K562 (cell line): Measurements from ENCODE around the gene CUL9. TPM values are rescaled to one million over a fixed set of nuclear protein-coding genes. Genes with fewer than 3 reads are reported as not detected.

Source experiments
- HDAC1 ChIP-seq, 2 experiments: fragments of 450-650 bp; IDR thresholded peaks; 2 replicates each; pipeline ENCODE4 v1.6.1; 2016 to 2017; ENCODE audit warnings: inconsistent platforms in 1 of 2, mild to moderate bottlenecking in 1 of 2, moderate library complexity in 1 of 2
- HNRNPH1 ChIP-seq: fragments of 200-400 bp; formaldehyde crosslinking; optimal IDR thresholded peaks from 2 replicates; pipeline ENCODE3; 2017; ENCODE audit warnings: low read depth, mild to moderate bottlenecking, low read length, moderate library complexity
- MTA1 ChIP-seq: fragments of 450-650 bp; IDR thresholded peaks from 2 replicates; pipeline ENCODE4 v1.6.1; 2017; ENCODE audit warnings: borderline replicate concordance
- TOE1 ChIP-seq, 2 experiments: fragments of 450-650 bp in 1 of 2; sonication (generic) in 1 of 2; formaldehyde crosslinking in 1 of 2; IDR thresholded peaks; 2 replicates each; pipeline versions ENCODE4 v1.7.1 to v1.8.0; 2016 to 2022; ENCODE audit warnings: borderline replicate concordance in 2 of 2, mild to moderate bottlenecking in 2 of 2, antibody characterized with exemption in 1 of 2, inconsistent platforms in 1 of 2, low read depth in 1 of 2, missing genetic modification reagents in 1 of 2, moderate library complexity in 1 of 2
- ZNF766 ChIP-seq: fragments of 200-800 bp; sonication (Bioruptor generic); conservative IDR thresholded peaks from 2 replicates; pipeline ENCODE4 v1.6.1; 2016; ENCODE audit warnings: missing genetic modification characterization, missing compliant biosample characterization
- polyA plus RNA-seq, 8 experiments: library from polyadenylated mRNA; depleted of rRNA in 4 of 8; stranded (reverse) in 5 of 8; unstranded in 3 of 8; fragments of >200 nt; fragmentation: Nextera tagmentation in 2 of 8; fragmentation: Illumina TruSeq in 1 of 8; extraction: Ambion mirVana in 2 of 8; extraction: Trizol in 1 of 8; gene quantifications; 2 replicates each; pipeline versions ENCODE4 v1.2.1 to v1.2.3, GENCODE V29; 2011 to 2014; ENCODE audit warnings: inconsistent platforms in 1 of 8, missing spikeins in 1 of 8
- total RNA-seq, 7 experiments: library from RNA; depleted of rRNA in 6 of 7; stranded (reverse); fragments of >200 nt in 6 of 7; fragmentation: Illumina TruSeq in 2 of 7; extraction: Trizol in 2 of 7; gene quantifications; 2 replicates each; pipeline versions ENCODE4 v1.2.1 to v1.2.3, GENCODE V29; 2011 to 2021; ENCODE audit warnings: low replicate concordance in 1 of 7
- TF ChIP-seq, protein P1 (sequence below): fragments of 450-650 bp; IDR thresholded peaks from 2 replicates; pipeline ENCODE4 v1.6.1; 2016; ENCODE audit warnings: low read depth
- TF ChIP-seq, protein P2 (sequence below): sonication (generic); formaldehyde crosslinking; IDR thresholded peaks from 2 replicates; pipeline ENCODE4 v1.8.0; 2022; ENCODE audit warnings: mild to moderate bottlenecking, low read depth, missing genetic modification reagents
- TF ChIP-seq, protein P3 (sequence below): fragments of 200-800 bp; sonication (Bioruptor generic); IDR thresholded peaks from 2 replicates; pipeline ENCODE4 v1.6.1; 2017; ENCODE audit warnings: missing genetic modification characterization, missing compliant biosample characterization
- TF ChIP-seq, protein P4 (sequence below), 3 experiments: fragments of 200-800 bp in 1 of 3; sonication (Bioruptor generic) in 1 of 3; sonication (generic) in 1 of 3; formaldehyde crosslinking in 1 of 3; IDR thresholded peaks; 2 replicates each; pipeline versions ENCODE4 v1.6.1 to v1.8.0; 2016 to 2022; ENCODE audit warnings: mild to moderate bottlenecking in 2 of 3, missing compliant biosample characterization in 2 of 3, missing genetic modification characterization in 2 of 3, missing genetic modification reagents in 1 of 3

The CUL9 gene
- total and polyA plus RNA-seq, 9 of the 15 experiments (the other 6 are each of a cell fraction or from before 2014, with no cell fraction given) = 0.50 to 20.7 (median 6.6) TPM

DNA sequence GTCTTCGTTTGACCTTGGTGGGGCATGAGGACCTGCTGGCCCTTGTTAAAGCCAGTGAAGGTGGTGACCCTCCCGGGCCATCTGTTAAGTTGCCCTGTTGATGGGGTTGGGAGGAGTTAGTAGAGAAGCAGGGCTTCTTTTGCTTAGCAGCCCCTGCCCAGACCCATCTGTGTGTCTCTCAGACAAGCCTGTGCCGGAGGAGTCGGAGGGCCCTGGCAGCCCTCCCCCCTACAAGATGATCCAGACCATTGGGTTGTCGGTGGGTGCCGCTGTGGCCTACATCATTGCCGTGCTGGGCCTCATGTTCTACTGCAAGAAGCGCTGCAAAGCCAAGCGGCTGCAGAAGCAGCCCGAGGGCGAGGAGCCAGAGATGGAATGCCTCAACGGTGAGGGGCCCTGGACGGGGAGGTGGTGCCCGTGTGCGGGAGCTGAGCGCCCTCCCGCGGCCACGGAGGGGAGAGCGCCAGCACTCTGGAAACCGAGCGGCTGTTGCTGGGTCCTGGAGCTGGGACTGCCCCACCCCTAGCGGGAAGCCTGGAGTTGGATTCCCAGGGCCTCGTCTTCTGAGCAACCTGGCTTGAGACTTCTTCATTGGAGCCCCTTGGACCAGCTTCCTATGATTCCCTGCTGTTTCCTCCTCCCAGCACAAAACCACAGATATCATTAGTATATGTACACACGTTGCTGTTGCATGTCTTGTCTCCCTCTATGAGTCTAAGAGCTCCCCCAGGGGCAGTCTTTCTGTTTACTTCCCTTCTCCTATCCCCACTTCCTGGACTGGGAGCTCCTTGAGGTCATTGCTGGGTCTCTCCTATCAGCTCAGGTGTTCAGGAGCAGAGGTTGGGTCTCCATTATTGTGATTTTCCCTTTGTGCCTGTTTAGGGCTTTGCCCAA is 38.5 kb upstream of the CUL9 start (continued):
- TF ChIP-seq, protein P1, sequence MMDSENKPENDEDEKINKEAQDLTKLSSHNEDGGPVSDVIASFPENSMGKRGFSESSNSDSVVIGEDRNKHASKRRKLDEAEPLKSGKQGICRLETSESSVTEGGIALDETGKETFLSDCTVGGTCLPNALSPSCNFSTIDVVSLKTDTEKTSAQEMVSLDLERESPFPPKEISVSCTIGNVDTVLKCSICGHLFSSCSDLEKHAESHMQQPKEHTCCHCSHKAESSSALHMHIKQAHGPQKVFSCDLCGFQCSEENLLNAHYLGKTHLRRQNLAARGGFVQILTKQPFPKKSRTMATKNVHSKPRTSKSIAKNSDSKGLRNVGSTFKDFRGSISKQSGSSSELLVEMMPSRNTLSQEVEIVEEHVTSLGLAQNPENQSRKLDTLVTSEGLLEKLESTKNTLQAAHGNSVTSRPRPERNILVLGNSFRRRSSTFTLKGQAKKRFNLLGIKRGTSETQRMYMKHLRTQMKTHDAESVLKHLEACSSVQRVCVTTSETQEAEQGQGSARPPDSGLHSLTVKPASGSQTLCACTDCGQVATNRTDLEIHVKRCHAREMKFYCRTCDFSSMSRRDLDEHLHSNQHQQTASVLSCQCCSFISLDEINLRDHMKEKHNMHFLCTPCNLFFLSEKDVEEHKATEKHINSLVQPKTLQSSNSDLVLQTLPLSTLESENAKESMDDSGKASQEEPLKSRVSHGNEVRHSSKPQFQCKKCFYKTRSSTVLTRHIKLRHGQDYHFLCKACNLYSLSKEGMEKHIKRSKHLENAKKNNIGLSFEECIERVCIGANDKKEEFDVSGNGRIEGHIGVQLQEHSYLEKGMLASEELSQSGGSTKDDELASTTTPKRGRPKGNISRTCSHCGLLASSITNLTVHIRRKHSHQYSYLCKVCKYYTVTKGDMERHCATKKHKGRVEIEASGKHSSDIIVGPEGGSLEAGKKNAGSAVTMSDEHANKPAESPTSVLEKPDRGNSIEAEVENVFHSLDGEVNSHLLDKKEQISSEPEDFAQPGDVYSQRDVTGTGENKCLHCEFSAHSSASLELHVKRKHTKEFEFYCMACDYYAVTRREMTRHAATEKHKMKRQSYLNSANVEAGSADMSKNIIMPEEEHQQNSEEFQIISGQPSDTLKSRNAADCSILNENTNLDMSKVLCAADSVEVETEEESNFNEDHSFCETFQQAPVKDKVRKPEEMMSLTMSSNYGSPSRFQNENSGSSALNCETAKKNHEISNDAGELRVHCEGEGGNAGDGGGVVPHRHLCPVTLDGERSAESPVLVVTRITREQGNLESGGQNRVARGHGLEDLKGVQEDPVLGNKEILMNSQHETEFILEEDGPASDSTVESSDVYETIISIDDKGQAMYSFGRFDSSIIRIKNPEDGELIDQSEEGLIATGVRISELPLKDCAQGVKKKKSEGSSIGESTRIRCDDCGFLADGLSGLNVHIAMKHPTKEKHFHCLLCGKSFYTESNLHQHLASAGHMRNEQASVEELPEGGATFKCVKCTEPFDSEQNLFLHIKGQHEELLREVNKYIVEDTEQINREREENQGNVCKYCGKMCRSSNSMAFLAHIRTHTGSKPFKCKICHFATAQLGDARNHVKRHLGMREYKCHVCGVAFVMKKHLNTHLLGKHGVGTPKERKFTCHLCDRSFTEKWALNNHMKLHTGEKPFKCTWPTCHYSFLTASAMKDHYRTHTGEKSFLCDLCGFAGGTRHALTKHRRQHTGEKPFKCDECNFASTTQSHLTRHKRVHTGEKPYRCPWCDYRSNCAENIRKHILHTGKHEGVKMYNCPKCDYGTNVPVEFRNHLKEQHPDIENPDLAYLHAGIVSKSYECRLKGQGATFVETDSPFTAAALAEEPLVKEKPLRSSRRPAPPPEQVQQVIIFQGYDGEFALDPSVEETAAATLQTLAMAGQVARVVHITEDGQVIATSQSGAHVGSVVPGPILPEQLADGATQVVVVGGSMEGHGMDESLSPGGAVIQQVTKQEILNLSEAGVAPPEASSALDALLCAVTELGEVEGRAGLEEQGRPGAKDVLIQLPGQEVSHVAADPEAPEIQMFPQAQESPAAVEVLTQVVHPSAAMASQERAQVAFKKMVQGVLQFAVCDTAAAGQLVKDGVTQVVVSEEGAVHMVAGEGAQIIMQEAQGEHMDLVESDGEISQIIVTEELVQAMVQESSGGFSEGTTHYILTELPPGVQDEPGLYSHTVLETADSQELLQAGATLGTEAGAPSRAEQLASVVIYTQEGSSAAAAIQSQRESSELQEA = no peak
- 0 out of 4 replicates have a peak, but pooled peaks of 1 of the 2 experiments have one; percentile 27 for TF ChIP-seq HDAC1 (IDR thresholded peaks at IDR 0.05)
- no peak for TF ChIP-seq MTA1
- no peak for TF ChIP-seq HNRNPH1
- TF ChIP-seq, protein P2, sequence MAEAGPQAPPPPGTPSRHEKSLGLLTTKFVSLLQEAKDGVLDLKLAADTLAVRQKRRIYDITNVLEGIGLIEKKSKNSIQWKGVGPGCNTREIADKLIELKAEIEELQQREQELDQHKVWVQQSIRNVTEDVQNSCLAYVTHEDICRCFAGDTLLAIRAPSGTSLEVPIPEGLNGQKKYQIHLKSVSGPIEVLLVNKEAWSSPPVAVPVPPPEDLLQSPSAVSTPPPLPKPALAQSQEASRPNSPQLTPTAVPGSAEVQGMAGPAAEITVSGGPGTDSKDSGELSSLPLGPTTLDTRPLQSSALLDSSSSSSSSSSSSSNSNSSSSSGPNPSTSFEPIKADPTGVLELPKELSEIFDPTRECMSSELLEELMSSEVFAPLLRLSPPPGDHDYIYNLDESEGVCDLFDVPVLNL (CRISPR knock-in tag) = no peak; the same call in 1 of the 2 replicates
- TF ChIP-seq, protein P3, sequence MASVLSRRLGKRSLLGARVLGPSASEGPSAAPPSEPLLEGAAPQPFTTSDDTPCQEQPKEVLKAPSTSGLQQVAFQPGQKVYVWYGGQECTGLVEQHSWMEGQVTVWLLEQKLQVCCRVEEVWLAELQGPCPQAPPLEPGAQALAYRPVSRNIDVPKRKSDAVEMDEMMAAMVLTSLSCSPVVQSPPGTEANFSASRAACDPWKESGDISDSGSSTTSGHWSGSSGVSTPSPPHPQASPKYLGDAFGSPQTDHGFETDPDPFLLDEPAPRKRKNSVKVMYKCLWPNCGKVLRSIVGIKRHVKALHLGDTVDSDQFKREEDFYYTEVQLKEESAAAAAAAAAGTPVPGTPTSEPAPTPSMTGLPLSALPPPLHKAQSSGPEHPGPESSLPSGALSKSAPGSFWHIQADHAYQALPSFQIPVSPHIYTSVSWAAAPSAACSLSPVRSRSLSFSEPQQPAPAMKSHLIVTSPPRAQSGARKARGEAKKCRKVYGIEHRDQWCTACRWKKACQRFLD (CRISPR knock-in tag) = no peak
- TF ChIP-seq TOE1 (IDR thresholded peaks at IDR 0.05; ENCODE audit: borderline replicate concordance) = peak; percentile 45; the same call in 1 of the 2 replicates
- TF ChIP-seq TOE1 (CRISPR knock-in tag; IDR thresholded peaks at IDR 0.05; ENCODE audit: borderline replicate concordance, low read depth) = peak; percentile 89; the same call in 1 of the 2 replicates
- 0 out of 2 replicates have a peak, but pooled peaks have one; percentile 25 for TF ChIP-seq ZNF766 (CRISPR knock-in tag)
- TF ChIP-seq, protein P4, sequence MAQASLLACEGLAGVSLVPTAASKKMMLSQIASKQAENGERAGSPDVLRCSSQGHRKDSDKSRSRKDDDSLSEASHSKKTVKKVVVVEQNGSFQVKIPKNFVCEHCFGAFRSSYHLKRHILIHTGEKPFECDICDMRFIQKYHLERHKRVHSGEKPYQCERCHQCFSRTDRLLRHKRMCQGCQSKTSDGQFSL (CRISPR knock-in tag; IDR thresholded peaks at IDR 0.05) = peak; percentile 66; the same call in 1 of the 2 replicates
- TF ChIP-seq, protein P4 (tag; IDR thresholded peaks at IDR 0.05) = no peak
